Right kidney (tissue), 1 donor: ENCODE measurements around the gene TEX101.
A peak's percentile ranks its signal among the peaks of the same experiment; 100 is the strongest.

ENCODE experiments used
- DNase-seq: peaks from one replicate; pipeline ENCODE4 v3.0.0-alpha.2; 2016

TEX101 gene

GRCh38 chr19:43447655-43448054 is 33.0 kb downstream of the TEX101 start:
- DNase-seq = no peak

GRCh38 chr19:43450545-43450997 is 35.9 kb downstream of the TEX101 start:
- no peak for DNase-seq

GRCh38 chr19:43452582-43452981 is 37.9 kb downstream of the TEX101 start:
- no peak for DNase-seq

GRCh38 chr19:43454031-43454430 is 39.3 kb downstream of the TEX101 start:
- DNase-seq = no peak

- no peak for DNase-seq
These were observed 40.8 kb downstream of the TEX101 start for GRCh38 chr19:43455321-43456113.

GRCh38 chr19:43457809-43458208 is 43.1 kb downstream of the TEX101 start:
- no peak for DNase-seq

- no peak for DNase-seq
These were observed 45.8 kb downstream of the TEX101 start for GRCh38 chr19:43460362-43461016.

- DNase-seq = no peak
These were observed 46.6 kb downstream of the TEX101 start for GRCh38 chr19:43461303-43461702.

GRCh38 chr19:43462383-43462782 is 47.7 kb downstream of the TEX101 start:
- DNase-seq = no peak

GRCh38 chr19:43462785-43463380 is 48.2 kb downstream of the TEX101 start:
- DNase-seq = peak; percentile 80

- DNase-seq = peak; percentile 98
These were observed 48.9 kb downstream of the TEX101 start for GRCh38 chr19:43463381-43464133.

- DNase-seq = no peak
These were observed 49.6 kb downstream of the TEX101 start for GRCh38 chr19:43464134-43464775.

- no peak for DNase-seq
These were observed 50.9 kb downstream of the TEX101 start, which contains the start of gene LYPD3 for GRCh38 chr19:43465468-43466120. TSS of gene LYPD3 (minus strand) at chr19:43465608. CDS start at chr19:43465571, 37 bp downstream.

GRCh38 chr19:43466793-43467192 is 52.1 kb downstream of the TEX101 start:
- no peak for DNase-seq

GRCh38 chr19:43467276-43467675 is 52.6 kb downstream of the TEX101 start:
- no peak for DNase-seq

- no peak for DNase-seq
These were observed 53.0 kb downstream of the TEX101 start for GRCh38 chr19:43467730-43468129.
